Activated CD4-positive, alpha-beta T cell treated with anti-CD3 and anti-CD28 coated beads, Interleukin-2, amount 10 ng/mL, durations not matched to agents 7 days and 5 days (primary cell): ENCODE results near the gene CD8B2. TPM values are rescaled to one million over a fixed set of nuclear protein-coding genes. Genes with fewer than 3 reads are reported as not detected.
"Not testable (repeated sequence)": the region's sequence is repeated elsewhere in the genome, so short reads cannot be mapped to it uniquely, and the experiment has no call there.

Experiments
- CTCF ChIA-PET: fragments of 350-600 bp; sonication (Branson Sonifier 250); formaldehyde crosslinking; loops from one replicate; lab custom pipeline; 2021; ENCODE audit warnings: antibody characterized with exemption; lab: Charles Lee
- POLR2A ChIA-PET: fragments of 350-600 bp; sonication (Branson Sonifier 250); formaldehyde crosslinking; loops from one replicate; lab custom pipeline; 2021; ENCODE audit warnings: antibody characterized with exemption; lab: Charles Lee
- DNase-seq: peaks from one replicate; pipeline ENCODE4 v3.0.0-alpha.2; 2020
- H3K27ac Mint-ChIP-seq: one replicate; pipeline ENCODE4 v1.8.0; 2021; ENCODE audit warnings: mild to moderate bottlenecking, moderate library complexity, mixed read lengths
- H3K27me3 Mint-ChIP-seq: one replicate; pipeline ENCODE4 v1.8.0; 2021; ENCODE audit warnings: mixed read lengths
- H3K36me3 Mint-ChIP-seq: one replicate; pipeline ENCODE4 v1.8.0; 2021; ENCODE audit warnings: low read depth, mixed read lengths
- H3K4me1 Mint-ChIP-seq: one replicate; pipeline ENCODE4 v1.8.0; 2021; ENCODE audit warnings: mixed read lengths
- H3K4me3 Mint-ChIP-seq: one replicate; pipeline ENCODE4 v1.8.0; 2021; ENCODE audit warnings: mild to moderate bottlenecking, moderate library complexity, mixed read lengths
- H3K9me3 Mint-ChIP-seq: one replicate; pipeline ENCODE4 v1.8.0; 2021; ENCODE audit warnings: mixed read lengths
- total RNA-seq, 2 experiments: library from RNA; stranded (reverse); gene quantifications; one replicate each; pipeline ENCODE4 v1.2.3, GENCODE V29; 2021

The CD8B2 gene
- total RNA-seq, 2 experiments from 2014 or later = not detected

DNA sequence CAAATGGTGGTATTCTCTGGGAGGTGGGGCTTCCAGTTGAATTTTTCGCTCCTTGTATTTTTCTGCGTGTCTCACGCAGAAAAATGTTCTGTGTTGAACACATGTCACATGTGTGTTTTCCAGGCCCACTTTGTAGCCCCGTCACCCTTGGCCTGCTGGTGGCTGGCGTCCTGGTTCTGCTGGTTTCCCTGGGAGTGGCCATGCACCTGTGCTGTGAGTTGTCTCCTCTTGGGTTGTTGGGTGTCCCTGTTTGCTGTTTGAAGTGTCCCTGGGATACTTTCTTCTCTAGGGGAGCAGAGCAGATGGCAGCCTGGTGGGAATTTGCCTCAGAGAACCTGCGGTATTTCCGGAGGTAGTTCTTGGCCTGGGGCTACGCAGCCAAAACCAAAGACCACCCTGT, 15.2 kb downstream of the CD8B2 start:
- H3K4me1 Mint-ChIP-seq, H3K27ac Mint-ChIP-seq, H3K27me3 Mint-ChIP-seq, H3K9me3 Mint-ChIP-seq, CTCF ChIA-PET, DNase-seq, POLR2A ChIA-PET, H3K36me3 Mint-ChIP-seq, H3K4me3 Mint-ChIP-seq: not testable (repeated sequence)

DNA sequence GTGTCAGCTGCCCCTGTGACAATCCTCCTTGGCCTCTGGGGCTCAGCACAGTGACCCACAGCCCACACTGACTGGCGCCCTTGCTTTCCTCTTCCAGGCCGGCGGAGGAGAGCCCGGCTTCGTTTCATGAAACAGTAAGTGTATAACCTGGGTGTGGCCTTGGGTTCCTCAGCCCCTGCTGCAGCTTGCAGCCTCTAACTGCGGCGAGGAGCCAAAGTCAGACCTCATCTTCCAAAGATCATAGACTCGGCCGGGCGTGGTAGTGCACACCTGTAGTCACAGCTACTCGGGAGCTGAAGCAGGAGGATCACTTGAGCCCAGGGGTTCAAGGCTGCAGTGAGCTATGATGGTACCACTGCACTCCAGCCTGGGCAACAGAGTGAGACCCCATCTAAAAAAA, 17.0 kb downstream of the CD8B2 start:
- H3K4me3 Mint-ChIP-seq, POLR2A ChIA-PET, DNase-seq, H3K36me3 Mint-ChIP-seq, H3K27me3 Mint-ChIP-seq, H3K4me1 Mint-ChIP-seq, H3K27ac Mint-ChIP-seq, H3K9me3 Mint-ChIP-seq, CTCF ChIA-PET: not testable (repeated sequence)

DNA sequence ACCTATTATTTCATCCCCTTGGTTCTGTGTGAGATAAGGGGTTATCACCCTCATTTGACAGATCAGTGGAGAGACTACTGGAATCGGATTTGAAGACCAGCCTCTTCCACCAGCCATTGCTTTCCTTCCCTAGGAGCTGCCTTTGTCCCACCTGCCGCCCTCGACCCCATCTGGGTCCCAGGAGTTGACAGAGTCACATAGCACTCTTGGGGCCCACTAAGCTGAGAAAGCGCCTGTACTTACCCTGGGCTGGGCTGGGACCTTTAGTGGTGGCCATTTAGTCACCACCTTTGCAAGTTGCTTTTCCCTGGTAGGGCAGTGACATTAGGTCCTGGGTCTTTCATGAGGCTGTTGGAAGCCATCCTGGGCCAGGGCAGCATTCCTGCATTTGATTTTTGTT, 17.6 kb downstream of the CD8B2 start:
- H3K27me3 Mint-ChIP-seq, CTCF ChIA-PET, H3K27ac Mint-ChIP-seq, H3K4me1 Mint-ChIP-seq, DNase-seq, H3K36me3 Mint-ChIP-seq, POLR2A ChIA-PET, H3K4me3 Mint-ChIP-seq, H3K9me3 Mint-ChIP-seq: not testable (repeated sequence)

DNA sequence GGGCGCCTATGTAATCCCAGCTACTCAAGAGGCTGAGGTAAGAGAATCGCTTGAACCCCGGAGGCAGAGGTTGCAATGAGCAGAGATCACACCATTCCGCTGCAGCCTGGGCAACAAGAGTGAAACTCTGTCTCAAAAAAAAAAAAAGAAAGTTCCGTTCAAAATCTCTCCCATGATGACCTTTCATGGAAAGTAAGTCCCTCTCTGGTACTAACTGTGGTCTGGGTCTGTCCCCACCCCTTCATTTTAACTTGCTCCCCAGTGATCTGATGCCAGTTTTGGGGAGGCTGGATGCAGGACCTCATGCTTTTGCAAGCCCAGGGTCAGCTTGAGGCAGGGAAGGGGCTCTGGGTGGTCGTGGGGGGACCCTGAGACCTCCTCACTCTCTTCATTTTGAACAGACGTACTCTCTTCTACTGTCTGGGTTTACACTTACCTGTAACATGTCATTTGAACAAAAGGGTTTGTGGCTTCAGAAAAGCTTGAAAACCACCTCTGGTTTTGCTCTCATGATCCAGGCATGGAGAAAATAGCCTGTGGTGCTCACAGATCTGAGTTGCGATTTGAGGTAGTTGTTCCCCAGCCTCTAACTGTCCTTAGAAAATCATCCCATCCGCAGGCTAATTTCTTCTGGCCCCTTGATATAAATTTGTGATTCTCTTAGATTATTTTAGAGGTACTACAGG, 19.0 kb downstream of the CD8B2 start:
- H3K27ac Mint-ChIP-seq, H3K4me3 Mint-ChIP-seq, POLR2A ChIA-PET: not testable (repeated sequence)

DNA sequence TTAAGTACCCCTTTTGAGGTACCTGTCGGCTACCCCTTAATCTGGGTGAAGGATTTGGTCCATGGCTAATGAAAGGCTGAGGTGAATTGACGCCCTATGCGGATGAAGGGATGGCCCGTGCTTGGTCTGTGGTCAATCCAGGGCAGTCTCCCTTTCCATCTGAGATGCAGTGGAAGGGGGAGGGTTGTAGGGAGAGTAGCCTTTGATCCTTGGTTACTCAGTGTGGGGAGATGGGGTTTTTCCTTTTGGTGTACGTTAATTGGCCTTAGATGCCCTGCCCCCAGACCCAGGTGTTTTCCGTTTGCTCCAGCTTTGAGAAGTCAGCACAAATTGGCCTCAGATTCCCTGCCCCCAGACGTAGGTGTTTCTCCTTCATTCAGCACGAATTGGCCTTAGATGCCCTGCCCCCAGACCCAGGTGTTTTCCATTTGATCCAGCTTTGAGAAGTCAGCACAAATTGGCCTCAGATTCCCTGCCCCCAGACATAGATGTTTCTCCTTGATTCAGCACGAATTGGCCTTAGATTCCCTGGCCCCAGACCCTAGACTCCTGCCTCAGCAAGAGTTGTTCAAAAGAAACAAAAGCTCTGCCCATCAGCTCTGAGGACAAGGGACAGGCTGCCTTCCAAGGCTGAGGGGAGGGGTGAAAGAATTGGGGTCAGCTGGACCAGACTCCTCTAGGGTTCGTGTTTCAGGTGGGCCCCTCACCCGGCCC, 21.7 kb downstream of the CD8B2 start:
- H3K9me3 Mint-ChIP-seq, CTCF ChIA-PET, H3K27ac Mint-ChIP-seq, POLR2A ChIA-PET, H3K27me3 Mint-ChIP-seq, DNase-seq, H3K4me3 Mint-ChIP-seq, H3K36me3 Mint-ChIP-seq: not testable (repeated sequence)
- H3K4me1 Mint-ChIP-seq = peaks cover 12% of the 10 kb centered on the region

More for the DNA sequence above, 19.0 kb downstream of the CD8B2 start:
- H3K36me3 Mint-ChIP-seq, DNase-seq, CTCF ChIA-PET, H3K4me1 Mint-ChIP-seq, H3K27me3 Mint-ChIP-seq, H3K9me3 Mint-ChIP-seq: not testable (repeated sequence)

DNA sequence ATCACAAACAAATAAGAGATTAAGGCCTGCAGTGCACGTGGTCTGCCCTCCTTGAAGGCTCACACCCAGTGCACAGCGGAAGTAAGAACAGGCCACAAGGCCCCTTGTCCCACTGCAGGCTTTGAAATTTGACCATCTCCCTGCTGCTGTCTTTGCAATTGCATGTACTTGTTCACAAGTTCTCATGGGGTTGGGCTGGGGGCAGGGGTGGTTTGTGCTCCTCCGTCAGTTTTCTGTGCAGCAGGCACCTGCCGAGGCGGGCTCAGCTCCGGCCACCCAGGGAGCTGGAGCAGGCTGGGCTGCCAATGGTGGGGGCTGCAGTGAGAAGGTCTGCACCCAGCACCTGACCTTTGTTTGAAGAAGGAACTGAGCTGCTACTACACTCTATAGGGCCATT, 22.2 kb downstream of the CD8B2 start:
- POLR2A ChIA-PET, H3K27me3 Mint-ChIP-seq, CTCF ChIA-PET, DNase-seq, H3K27ac Mint-ChIP-seq, H3K36me3 Mint-ChIP-seq, H3K4me3 Mint-ChIP-seq, H3K9me3 Mint-ChIP-seq: not testable (repeated sequence)
- H3K4me1 Mint-ChIP-seq = peaks cover 12% of the 10 kb centered on the region

DNA sequence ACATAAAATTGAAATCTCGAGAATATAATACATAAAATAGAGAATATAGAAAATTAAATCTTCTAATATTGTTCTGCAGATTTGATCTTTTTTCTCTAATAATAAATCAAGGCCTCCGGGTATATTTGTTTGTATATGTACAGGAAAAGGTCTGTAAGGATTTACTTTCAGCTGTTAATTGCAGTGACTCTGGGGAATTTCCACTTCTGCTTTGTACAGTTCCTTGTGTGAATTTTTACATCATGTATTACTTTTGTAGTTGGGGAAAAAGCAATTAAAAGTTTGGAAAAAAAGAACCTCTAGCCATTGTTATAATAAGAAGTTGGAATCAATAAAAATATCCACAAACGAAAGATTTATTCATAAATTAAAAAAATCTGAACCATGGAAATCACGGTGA, 23.6 kb downstream of the CD8B2 start:
- H3K27ac Mint-ChIP-seq, H3K27me3 Mint-ChIP-seq, POLR2A ChIA-PET: not testable (repeated sequence)

DNA sequence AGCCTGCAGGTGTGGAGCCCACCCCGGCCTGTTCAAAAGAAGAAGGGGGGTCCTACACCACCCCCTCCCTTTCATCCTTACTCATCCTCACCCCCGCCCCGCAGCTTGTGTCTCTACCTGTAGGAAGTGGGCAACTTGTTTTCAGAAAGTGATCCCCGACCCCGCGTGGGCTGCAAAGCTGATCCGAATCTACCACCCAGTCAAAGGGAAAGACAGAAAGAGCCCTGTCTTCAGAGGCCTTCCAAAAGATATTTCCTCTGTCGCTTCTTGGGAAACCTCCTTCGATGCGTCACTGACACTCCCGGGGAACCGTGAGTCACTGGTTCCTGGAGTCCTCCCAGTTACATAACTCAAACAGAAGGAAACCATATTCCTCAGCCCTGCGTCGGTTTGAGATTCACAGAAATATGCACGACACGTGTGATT, 24.3 kb downstream of the CD8B2 start:
- H3K4me3 Mint-ChIP-seq, CTCF ChIA-PET, H3K36me3 Mint-ChIP-seq, POLR2A ChIA-PET, H3K27ac Mint-ChIP-seq, H3K27me3 Mint-ChIP-seq, DNase-seq, H3K9me3 Mint-ChIP-seq: not testable (repeated sequence)
- peaks cover 11% of the 10 kb centered on the region for H3K4me1 Mint-ChIP-seq

More for the DNA sequence above, 23.6 kb downstream of the CD8B2 start:
- H3K4me1 Mint-ChIP-seq = peaks cover 12% of the 10 kb centered on the region
- H3K9me3 Mint-ChIP-seq, H3K36me3 Mint-ChIP-seq, H3K4me3 Mint-ChIP-seq, DNase-seq: not testable (repeated sequence)
- CTCF ChIA-PET = interaction anchor here (0.6 kb wide), 1 partner anchor 33 kb away, joined by 3 read pairs; no protein-coding TSS in a partner anchor

DNA sequence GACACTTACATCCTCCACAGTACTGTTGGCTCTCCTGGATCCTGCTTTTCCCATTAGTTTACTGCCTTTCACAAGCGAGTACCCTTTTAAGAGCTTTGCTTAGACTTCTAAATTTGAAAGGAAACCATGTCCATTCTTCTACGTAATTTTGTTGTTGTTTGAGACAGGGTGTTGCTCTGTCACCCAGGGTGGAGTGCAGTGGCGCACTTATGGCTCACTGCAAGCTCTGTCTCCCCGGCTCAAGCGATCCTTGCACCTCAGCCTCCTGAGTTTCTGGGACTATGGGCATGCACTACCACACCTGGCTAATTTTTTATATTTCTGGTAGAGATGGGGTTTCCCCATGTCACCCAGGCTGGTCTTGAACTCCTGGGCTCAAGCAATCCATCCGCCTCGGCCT, 24.8 kb downstream of the CD8B2 start:
- H3K27ac Mint-ChIP-seq, H3K4me1 Mint-ChIP-seq, H3K36me3 Mint-ChIP-seq, H3K27me3 Mint-ChIP-seq, POLR2A ChIA-PET, H3K9me3 Mint-ChIP-seq, H3K4me3 Mint-ChIP-seq, DNase-seq, CTCF ChIA-PET: not testable (repeated sequence)

DNA sequence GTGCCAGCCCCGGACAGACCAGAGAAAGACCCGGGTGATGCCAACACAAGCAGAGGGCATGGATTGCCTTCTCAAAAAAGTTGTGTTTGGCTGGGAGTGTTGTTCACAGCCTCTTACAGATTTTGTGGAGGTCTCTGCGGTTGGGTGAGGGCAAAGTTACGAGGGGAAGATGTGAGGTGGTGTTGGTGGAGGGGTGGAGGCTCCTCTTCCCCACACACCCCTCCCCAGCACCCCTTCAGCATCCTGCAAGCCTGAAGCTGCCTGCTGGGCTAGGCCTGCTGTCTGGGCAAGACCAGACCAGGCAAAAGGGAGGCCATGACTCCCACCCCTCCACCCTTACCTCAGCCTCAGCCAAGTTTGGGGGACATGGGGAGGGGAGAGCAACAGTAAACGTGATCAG, 26.2 kb downstream of the CD8B2 start:
- H3K27ac Mint-ChIP-seq, H3K27me3 Mint-ChIP-seq, H3K36me3 Mint-ChIP-seq, H3K9me3 Mint-ChIP-seq, POLR2A ChIA-PET, H3K4me3 Mint-ChIP-seq, H3K4me1 Mint-ChIP-seq, DNase-seq: not testable (repeated sequence)
- CTCF ChIA-PET = interaction anchor here (0.6 kb wide), 1 partner anchor 227 kb away, joined by 3 read pairs; no protein-coding TSS in a partner anchor

DNA sequence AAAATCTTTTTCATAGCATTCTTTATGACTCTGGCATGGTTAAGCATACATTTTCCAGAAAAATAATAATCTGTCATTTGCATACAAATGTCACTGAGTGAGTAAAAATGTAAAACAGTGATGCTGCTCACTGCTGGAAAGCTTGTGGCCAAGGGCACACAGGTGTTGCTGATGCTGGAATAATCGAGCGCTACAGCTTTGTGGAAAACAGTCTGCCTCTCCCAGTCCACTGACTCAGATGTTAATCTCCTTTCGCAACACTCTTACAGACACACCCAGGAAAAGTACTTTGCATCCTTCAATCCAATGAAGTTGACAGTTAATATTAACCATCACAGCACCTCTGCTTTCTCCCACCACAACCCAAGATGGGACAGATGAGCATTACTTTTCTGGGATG, 27.7 kb downstream of the CD8B2 start:
- H3K27ac Mint-ChIP-seq, H3K36me3 Mint-ChIP-seq, H3K9me3 Mint-ChIP-seq, DNase-seq, POLR2A ChIA-PET, H3K27me3 Mint-ChIP-seq, H3K4me1 Mint-ChIP-seq, CTCF ChIA-PET, H3K4me3 Mint-ChIP-seq: not testable (repeated sequence)

DNA sequence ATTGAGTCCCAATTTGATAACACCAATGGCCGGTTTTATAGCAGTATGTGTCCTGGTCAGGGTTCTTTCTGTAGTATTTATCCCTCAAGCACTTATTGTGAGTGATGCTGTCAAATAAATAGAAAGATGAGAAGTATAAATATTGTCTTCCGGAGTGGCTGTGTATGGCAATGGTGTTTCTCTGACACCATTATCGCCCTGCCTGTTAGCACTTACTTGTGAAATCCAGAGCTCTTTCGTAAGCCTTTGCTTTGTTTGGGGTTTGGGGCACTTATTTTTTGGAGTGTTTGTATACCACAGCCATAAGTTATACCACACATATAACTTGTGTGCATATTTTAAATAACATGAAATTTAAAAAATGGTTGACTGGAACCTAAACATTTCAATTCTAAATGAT, 29.3 kb downstream of the CD8B2 start:
- POLR2A ChIA-PET = interaction anchor here (0.7 kb wide), 1 partner anchor 30 kb away, joined by 4 read pairs; no protein-coding TSS in a partner anchor
- CTCF ChIA-PET = no interaction called here
- Mint-ChIP-seq H3K27me3 (no peaks in the 10 kb centered on the region), H3K4me1 (peaks cover 7% of the 10 kb centered on the region), H3K9me3 (no peaks in the 10 kb centered on the region), H3K27ac (no peak overlapping the region), H3K36me3 (no peaks in the 10 kb centered on the region), H3K4me3 (no peak overlapping the region)
- no peak for DNase-seq

DNA sequence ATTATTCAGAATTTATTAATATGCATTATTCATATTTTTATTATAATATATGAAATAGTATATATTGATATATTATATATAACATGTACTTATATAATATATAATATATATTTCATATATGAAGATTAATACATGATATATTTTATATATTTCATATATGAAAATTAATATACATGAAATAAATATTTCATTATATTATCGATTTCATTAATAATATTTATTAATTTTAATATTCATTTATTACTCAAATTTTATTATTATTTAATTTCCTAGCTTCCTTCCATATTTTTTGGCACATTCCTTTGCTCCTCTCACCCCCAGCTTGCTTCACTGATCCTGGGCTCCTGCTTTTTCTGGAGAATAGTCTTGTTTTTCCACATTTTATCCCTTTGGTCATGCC, 29.7 kb downstream of the CD8B2 start:
- Mint-ChIP-seq H3K27ac (no peak overlapping the region), H3K4me3 (no peak overlapping the region), H3K36me3 (no peaks in the 10 kb centered on the region), H3K27me3 (no peaks in the 10 kb centered on the region), H3K9me3 (no peaks in the 10 kb centered on the region), H3K4me1 (peaks cover 4% of the 10 kb centered on the region)
- DNase-seq = no peak
- CTCF ChIA-PET = no interaction called here
- POLR2A ChIA-PET = interaction anchor here (0.7 kb wide), 1 partner anchor 29 kb away, joined by 4 read pairs; no protein-coding TSS in a partner anchor
